CD4-positive, alpha-beta memory T cell (primary cell): Measurements from ENCODE around the gene SHC3. TPM values are rescaled to one million over a fixed set of nuclear protein-coding genes. Genes with fewer than 3 reads are reported as not detected.

ENCODE experiments used
- CTCF ChIA-PET: fragments of 350-600 bp; sonication (Branson Sonifier 250); formaldehyde crosslinking; loops from one replicate; lab custom pipeline; 2021; ENCODE audit warnings: inconsistent platforms; ENCODE audit not compliant: partially characterized antibody; lab: Charles Lee
- POLR2A ChIA-PET: fragments of 350-600 bp; sonication (Branson Sonifier 250); formaldehyde crosslinking; loops from one replicate; lab custom pipeline; 2021; ENCODE audit not compliant: partially characterized antibody; lab: Charles Lee
- DNase-seq, 5 donors: peaks; one replicate each; pipeline versions ENCODE4 v3.0.0 to v3.0.0-alpha.2; 2020 to 2022; ENCODE audit warnings: mixed read lengths in 1 of 5
- H3K27ac ChIP-seq: one replicate; pipeline ENCODE4 v1.7.0; 2013; ENCODE audit warnings: low read depth, low read length
- H3K27me3 ChIP-seq: 2 replicates; pipeline ENCODE4 v1.7.0; 2013; ENCODE audit warnings: mild to moderate bottlenecking, low read length, moderate library complexity; ENCODE audit not compliant: insufficient read depth
- H3K36me3 ChIP-seq: 2 replicates; pipeline ENCODE4 v1.7.0; 2013; ENCODE audit warnings: mild to moderate bottlenecking, low read length, moderate library complexity; ENCODE audit not compliant: insufficient read depth
- H3K4me1 ChIP-seq: 2 replicates; pipeline ENCODE4 v1.7.0; 2013; ENCODE audit warnings: mild to moderate bottlenecking, low read length, moderate library complexity; ENCODE audit not compliant: insufficient read depth
- H3K4me3 ChIP-seq, 2 donors: one replicate each; pipeline ENCODE4 v1.7.0; 2013; ENCODE audit warnings: low read length in 2 of 2, mild to moderate bottlenecking in 1 of 2
- H3K9me3 ChIP-seq, 2 donors: one replicate each; pipeline ENCODE4 v1.7.0; 2013; ENCODE audit warnings: low read length in 2 of 2, control low read depth in 1 of 2; ENCODE audit not compliant: control insufficient read depth in 1 of 2
- H3K27ac Mint-ChIP-seq, 7 donors: one replicate each; pipeline ENCODE4 v1.8.0; 2020 to 2021; ENCODE audit warnings: mixed read lengths in 7 of 7, mild to moderate bottlenecking in 6 of 7, inconsistent platforms in 3 of 7, moderate library complexity in 3 of 7
- H3K27me3 Mint-ChIP-seq, 2 donors: one replicate each; pipeline ENCODE4 v1.8.0; 2020 to 2021; ENCODE audit warnings: mixed read lengths in 2 of 2
- H3K36me3 Mint-ChIP-seq, 2 donors: one replicate each; pipeline ENCODE4 v1.8.0; 2020 to 2021; ENCODE audit warnings: mixed read lengths in 2 of 2, inconsistent platforms in 1 of 2, mild to moderate bottlenecking in 1 of 2
- H3K4me1 Mint-ChIP-seq, 4 donors: one replicate each; pipeline ENCODE4 v1.8.0; 2020 to 2021; ENCODE audit warnings: mixed read lengths in 4 of 4, mild to moderate bottlenecking in 1 of 4
- H3K4me3 Mint-ChIP-seq, 8 donors: one replicate each; pipeline ENCODE4 v1.8.0; 2020 to 2021; ENCODE audit warnings: mixed read lengths in 8 of 8, mild to moderate bottlenecking in 7 of 8, moderate library complexity in 6 of 8, inconsistent platforms in 3 of 8
- H3K9me3 Mint-ChIP-seq, 8 donors: one replicate each; pipeline ENCODE4 v1.8.0; 2020 to 2021; ENCODE audit warnings: mixed read lengths in 8 of 8, mild to moderate bottlenecking in 5 of 8, inconsistent platforms in 3 of 8, moderate library complexity in 1 of 8
- intact Hi-C: fragments of 100-400 bp; cut with micrococcal nuclease; formaldehyde crosslinking; loops from one replicate; pipeline ENCODE4 v1.15.1; 2023
- polyA plus RNA-seq, 2 donors: library from polyadenylated mRNA; unstranded; fragments of 300-500 nt; fragmentation: Illumina TruSeq; gene quantifications; one replicate each; pipeline ENCODE4 v1.2.3, GENCODE V29; 2021
- total RNA-seq, 2 experiments: library from RNA; stranded (reverse); gene quantifications; one replicate each; pipeline ENCODE4 v1.2.3, GENCODE V29; 2021

The SHC3 gene
- total and polyA plus RNA-seq, 4 experiments from 2014 or later = 0.06 TPM; not detected in 3

- H3K27ac ChIP-seq = no peak overlapping the region
- POLR2A ChIA-PET = no interaction called here
- no peak overlapping the region for H3K27ac Mint-ChIP-seq
These were observed 71.2 kb downstream of the SHC3 start for GRCh38 chr9:89107406-89107805.

GRCh38 chr9:89106224-89106851 lies 72.3 kb downstream of the SHC3 start:
- Mint-ChIP-seq H3K4me3 (no peak overlapping the region), H3K27me3 (peaks cover 14 to 15% of the 10 kb centered on the region in 2 donors), H3K4me1 (no peaks in the 10 kb centered on the region), H3K27ac (no peak overlapping the region), H3K36me3 (no peaks in the 10 kb centered on the region), H3K9me3 (peaks cover 0 to 2% (median 0%) of the 10 kb centered on the region in 8 donors)
- Histone ChIP-seq H3K27me3 (no peaks in the 10 kb centered on the region), H3K4me1 (no peaks in the 10 kb centered on the region), H3K27ac (no peak overlapping the region), H3K4me3 (no peak overlapping the region), H3K36me3 (no peaks in the 10 kb centered on the region), H3K9me3 (no peaks in the 10 kb centered on the region)
- ChIA-PET CTCF (no interaction called here), POLR2A (no interaction called here)
- DNase-seq = no peak
- intact Hi-C loops = no loop called here

More at GRCh38 chr9:89107406-89107805, 71.2 kb downstream of the SHC3 start:
- intact Hi-C loops = no loop called here
- no peaks in the 10 kb centered on the region for H3K9me3 ChIP-seq
- CTCF ChIA-PET = no interaction called here
- no peaks in the 10 kb centered on the region for H3K4me1 Mint-ChIP-seq
- no peaks in the 10 kb centered on the region for H3K4me1 ChIP-seq
- no peak overlapping the region for H3K4me3 Mint-ChIP-seq
- H3K4me3 ChIP-seq = no peak overlapping the region
- no peak for DNase-seq
- no peaks in the 10 kb centered on the region for H3K36me3 Mint-ChIP-seq
- no peaks in the 10 kb centered on the region for H3K27me3 ChIP-seq
- peaks cover 14 to 15% of the 10 kb centered on the region in 2 donors for H3K27me3 Mint-ChIP-seq
- no peaks in the 10 kb centered on the region for H3K36me3 ChIP-seq
- H3K9me3 Mint-ChIP-seq = peaks cover 0 to 2% (median 0%) of the 10 kb centered on the region in 8 donors

GRCh38 chr9:89104821-89105220 lies 73.8 kb downstream of the SHC3 start:
- ChIA-PET POLR2A (no interaction called here), CTCF (no interaction called here)
- Mint-ChIP-seq H3K27me3 (peaks cover 14 to 15% of the 10 kb centered on the region in 2 donors), H3K4me3 (no peak overlapping the region), H3K36me3 (no peaks in the 10 kb centered on the region), H3K27ac (no peak overlapping the region), H3K9me3 (peaks cover 0 to 2% (median 0%) of the 10 kb centered on the region in 8 donors), H3K4me1 (no peaks in the 10 kb centered on the region)
- Histone ChIP-seq H3K27me3 (no peaks in the 10 kb centered on the region), H3K4me1 (no peaks in the 10 kb centered on the region), H3K4me3 (no peak overlapping the region), H3K27ac (no peak overlapping the region), H3K36me3 (no peaks in the 10 kb centered on the region), H3K9me3 (no peaks in the 10 kb centered on the region)
- intact Hi-C loops = no loop called here
- DNase-seq = no peak

GRCh38 chr9:89097219-89097618 lies 81.4 kb downstream of the SHC3 start:
- CTCF ChIA-PET = no interaction called here
- H3K4me1 Mint-ChIP-seq = no peaks in the 10 kb centered on the region
- no peak overlapping the region for H3K27ac ChIP-seq
- H3K27me3 Mint-ChIP-seq = peaks cover 4 to 7% of the 10 kb centered on the region in 2 donors
- H3K36me3 Mint-ChIP-seq = no peaks in the 10 kb centered on the region
- no peak overlapping the region for H3K27ac Mint-ChIP-seq
- no peaks in the 10 kb centered on the region for H3K4me1 ChIP-seq
- POLR2A ChIA-PET = no interaction called here
- H3K4me3 ChIP-seq = no peak overlapping the region
- H3K9me3 Mint-ChIP-seq = peaks cover 0 to 5% (median 0%) of the 10 kb centered on the region in 8 donors
- no peak overlapping the region for H3K4me3 Mint-ChIP-seq
- peaks cover 3% of the 10 kb centered on the region for H3K36me3 ChIP-seq
- H3K27me3 ChIP-seq = no peaks in the 10 kb centered on the region
- intact Hi-C loops = no loop called here
- DNase-seq = no peak
- H3K9me3 ChIP-seq = no peaks in the 10 kb centered on the region

GRCh38 chr9:89096807-89097206 lies 81.8 kb downstream of the SHC3 start:
- H3K4me3 Mint-ChIP-seq = no peak overlapping the region
- H3K9me3 Mint-ChIP-seq = peaks cover 0 to 5% (median 0%) of the 10 kb centered on the region in 8 donors

GRCh38 chr9:89095761-89096528 lies 82.7 kb downstream of the SHC3 start:
- Histone ChIP-seq H3K27me3 (no peaks in the 10 kb centered on the region), H3K4me3 (no peak overlapping the region), H3K36me3 (peaks cover 3% of the 10 kb centered on the region), H3K9me3 (no peaks in the 10 kb centered on the region), H3K27ac (no peak overlapping the region), H3K4me1 (no peaks in the 10 kb centered on the region)
- ChIA-PET POLR2A (no interaction called here), CTCF (no interaction called here)
- Mint-ChIP-seq H3K4me3 (no peak overlapping the region), H3K27me3 (peaks cover 4 to 7% of the 10 kb centered on the region in 2 donors), H3K9me3 (peaks cover 0 to 5% (median 0%) of the 10 kb centered on the region in 8 donors), H3K36me3 (no peaks in the 10 kb centered on the region), H3K4me1 (no peaks in the 10 kb centered on the region), H3K27ac (no peak overlapping the region)
- intact Hi-C loops = no loop called here
- no peak for DNase-seq

More at GRCh38 chr9:89096807-89097206, 81.8 kb downstream of the SHC3 start:
- DNase-seq = no peak
- Histone ChIP-seq H3K27me3 (no peaks in the 10 kb centered on the region), H3K4me1 (no peaks in the 10 kb centered on the region), H3K9me3 (no peaks in the 10 kb centered on the region), H3K36me3 (peaks cover 3% of the 10 kb centered on the region), H3K4me3 (no peak overlapping the region), H3K27ac (no peak overlapping the region)
- Mint-ChIP-seq H3K27me3 (peaks cover 4 to 7% of the 10 kb centered on the region in 2 donors), H3K4me1 (no peaks in the 10 kb centered on the region), H3K27ac (no peak overlapping the region), H3K36me3 (no peaks in the 10 kb centered on the region)
- POLR2A ChIA-PET = no interaction called here
- intact Hi-C loops = no loop called here
- CTCF ChIA-PET = no interaction called here

GRCh38 chr9:89093201-89093975 lies 85.2 kb downstream of the SHC3 start:
- peaks cover 0 to 3% (median 1%) of the 10 kb centered on the region in 4 donors for H3K4me1 Mint-ChIP-seq
- no peak overlapping the region for H3K27ac ChIP-seq
- H3K4me3 ChIP-seq = no peak overlapping the region
- no peaks in the 10 kb centered on the region for H3K9me3 ChIP-seq
- no peak overlapping the region for H3K4me3 Mint-ChIP-seq
- no peak overlapping the region for H3K27ac Mint-ChIP-seq
- CTCF ChIA-PET = no interaction called here
- H3K36me3 Mint-ChIP-seq = no peaks in the 10 kb centered on the region
- no peak for DNase-seq
- no peaks in the 10 kb centered on the region for H3K4me1 ChIP-seq
- H3K27me3 ChIP-seq = no peaks in the 10 kb centered on the region
- peaks cover 8 to 9% of the 10 kb centered on the region in 2 donors for H3K27me3 Mint-ChIP-seq
- POLR2A ChIA-PET = no interaction called here
- peaks cover 0 to 5% (median 0%) of the 10 kb centered on the region in 8 donors for H3K9me3 Mint-ChIP-seq
- intact Hi-C loops = no loop called here
- peaks cover 3% of the 10 kb centered on the region for H3K36me3 ChIP-seq
